Measurements from ENCODE around the gene AATK. TPM values are rescaled to one million over a fixed set of nuclear protein-coding genes. Genes with fewer than 3 reads are reported as not detected.

Gene AATK
- total RNA-seq, 1 experiment from 2014 or later, result 1.1 TPM

- no TSS peak for BruUV-seq (replicated peaks)
- H3K9me3 ChIP-seq (ENCODE audit: low read length), result no peaks in the 10 kb centered on the region
- no peaks in the 10 kb centered on the region for H3F3A ChIP-seq (ENCODE audit: low read length, unreplicated experiment)
- H3K4me3 ChIP-seq (ENCODE audit: low read length), result no peak overlapping the region
- H3K4me1 ChIP-seq (ENCODE audit: insufficient read depth, low read length), result no peaks in the 10 kb centered on the region
- no peaks in the 10 kb centered on the region for H3K27me3 ChIP-seq (ENCODE audit: low read length)
- POLR2A ChIA-PET (ENCODE audit: unreplicated experiment), result no interaction called here
- TF ChIP-seq, protein P1, sequence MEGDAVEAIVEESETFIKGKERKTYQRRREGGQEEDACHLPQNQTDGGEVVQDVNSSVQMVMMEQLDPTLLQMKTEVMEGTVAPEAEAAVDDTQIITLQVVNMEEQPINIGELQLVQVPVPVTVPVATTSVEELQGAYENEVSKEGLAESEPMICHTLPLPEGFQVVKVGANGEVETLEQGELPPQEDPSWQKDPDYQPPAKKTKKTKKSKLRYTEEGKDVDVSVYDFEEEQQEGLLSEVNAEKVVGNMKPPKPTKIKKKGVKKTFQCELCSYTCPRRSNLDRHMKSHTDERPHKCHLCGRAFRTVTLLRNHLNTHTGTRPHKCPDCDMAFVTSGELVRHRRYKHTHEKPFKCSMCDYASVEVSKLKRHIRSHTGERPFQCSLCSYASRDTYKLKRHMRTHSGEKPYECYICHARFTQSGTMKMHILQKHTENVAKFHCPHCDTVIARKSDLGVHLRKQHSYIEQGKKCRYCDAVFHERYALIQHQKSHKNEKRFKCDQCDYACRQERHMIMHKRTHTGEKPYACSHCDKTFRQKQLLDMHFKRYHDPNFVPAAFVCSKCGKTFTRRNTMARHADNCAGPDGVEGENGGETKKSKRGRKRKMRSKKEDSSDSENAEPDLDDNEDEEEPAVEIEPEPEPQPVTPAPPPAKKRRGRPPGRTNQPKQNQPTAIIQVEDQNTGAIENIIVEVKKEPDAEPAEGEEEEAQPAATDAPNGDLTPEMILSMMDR (conservative IDR thresholded peaks at IDR 0.05; ENCODE audit: low read depth, low read length), result no peak
- TF ChIP-seq EZH2phosphoT487 (IDR thresholded peaks at IDR 0.05; ENCODE audit: borderline replicate concordance, low read length) (no peak), EZH2 (IDR thresholded peaks at IDR 0.05; ENCODE audit: low read length, unreplicated experiment) (no peak)
- ATAC-seq, result no peak
- no peak overlapping the region for H3K4me2 ChIP-seq (ENCODE audit: low read length)
- no peak overlapping the region for H2AFZ ChIP-seq (ENCODE audit: low read length)
- intact Hi-C loops (cut with micrococcal nuclease), result no loop called here
- H3K27ac ChIP-seq (ENCODE audit: low read length), result no peak overlapping the region
- CTCF ChIA-PET, result no interaction called here
- peaks cover under 1% of the 10 kb centered on the region; the same call in 1 of the 2 replicates for H3K36me3 ChIP-seq (ENCODE audit: low read depth, low read length)
- no peaks in the 10 kb centered on the region for H4K20me1 ChIP-seq (ENCODE audit: low read length)
- DNase-seq, result no peak
- no peaks in the 10 kb centered on the region for H3K9me2 ChIP-seq (replicated peaks; ENCODE audit: low read length)
- H3K79me2 ChIP-seq (ENCODE audit: low read length), result no peaks in the 10 kb centered on the region
- H3K9ac ChIP-seq (ENCODE audit: low read length), result no peak overlapping the region
Measured at GRCh38 chr17:81110488-81111040, 55.5 kb downstream of the AATK start.

DNA sequence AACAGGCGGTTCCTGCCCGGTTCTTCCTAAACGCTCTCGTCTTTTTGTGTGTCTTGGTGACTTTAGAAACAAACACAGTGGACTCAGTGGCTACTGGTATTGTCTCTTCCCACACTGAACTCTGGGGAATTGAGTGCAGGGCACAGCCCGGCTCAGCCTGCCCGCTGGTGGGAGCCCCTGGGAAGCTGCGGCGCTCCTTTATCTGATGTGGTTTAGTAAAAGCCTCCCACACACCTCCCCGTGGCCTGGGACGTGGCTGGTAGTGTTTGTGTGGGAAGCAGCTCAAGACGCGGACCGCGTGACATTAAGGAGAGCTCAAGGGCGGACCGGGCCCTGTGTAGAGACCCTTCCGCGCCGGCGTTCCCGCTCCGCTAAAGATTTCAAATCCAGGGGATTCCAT is 56.1 kb downstream of the AATK start:
- no peaks in the 10 kb centered on the region for H3K9me2 ChIP-seq (replicated peaks; ENCODE audit: low read length)
- no peak overlapping the region for H3K4me2 ChIP-seq (ENCODE audit: low read length)
- intact Hi-C loops (cut with micrococcal nuclease), result no loop called here
- H3F3A ChIP-seq (ENCODE audit: low read length, unreplicated experiment), result no peaks in the 10 kb centered on the region
- no peaks in the 10 kb centered on the region for H3K27me3 ChIP-seq (ENCODE audit: low read length)
- no peak for DNase-seq
- H4K20me1 ChIP-seq (ENCODE audit: low read length), result no peaks in the 10 kb centered on the region
- BruUV-seq (replicated peaks), result no TSS peak
- no peaks in the 10 kb centered on the region for H3K4me1 ChIP-seq (ENCODE audit: insufficient read depth, low read length)
- no peaks in the 10 kb centered on the region for H3K9me3 ChIP-seq (ENCODE audit: low read length)
- no peak overlapping the region for H2AFZ ChIP-seq (ENCODE audit: low read length)
- H3K36me3 ChIP-seq (ENCODE audit: low read depth, low read length), result peaks cover 6% of the 10 kb centered on the region; the same call in 1 of the 2 replicates
- ATAC-seq, result no peak
- CTCF ChIA-PET, result no interaction called here
- no peak overlapping the region for H3K27ac ChIP-seq (ENCODE audit: low read length)
- POLR2A ChIA-PET (ENCODE audit: unreplicated experiment), result no interaction called here
- no peak overlapping the region for H3K9ac ChIP-seq (ENCODE audit: low read length)
- no peak for TF ChIP-seq EZH2 (IDR thresholded peaks at IDR 0.05; ENCODE audit: low read length, unreplicated experiment)
- TF ChIP-seq, protein P1 (conservative IDR thresholded peaks at IDR 0.05; ENCODE audit: low read depth, low read length), result no peak
- no peak for TF ChIP-seq EZH2phosphoT487 (IDR thresholded peaks at IDR 0.05; ENCODE audit: borderline replicate concordance, low read length)
- no peak overlapping the region for H3K4me3 ChIP-seq (ENCODE audit: low read length)
- no peaks in the 10 kb centered on the region for H3K79me2 ChIP-seq (ENCODE audit: low read length)

DNA sequence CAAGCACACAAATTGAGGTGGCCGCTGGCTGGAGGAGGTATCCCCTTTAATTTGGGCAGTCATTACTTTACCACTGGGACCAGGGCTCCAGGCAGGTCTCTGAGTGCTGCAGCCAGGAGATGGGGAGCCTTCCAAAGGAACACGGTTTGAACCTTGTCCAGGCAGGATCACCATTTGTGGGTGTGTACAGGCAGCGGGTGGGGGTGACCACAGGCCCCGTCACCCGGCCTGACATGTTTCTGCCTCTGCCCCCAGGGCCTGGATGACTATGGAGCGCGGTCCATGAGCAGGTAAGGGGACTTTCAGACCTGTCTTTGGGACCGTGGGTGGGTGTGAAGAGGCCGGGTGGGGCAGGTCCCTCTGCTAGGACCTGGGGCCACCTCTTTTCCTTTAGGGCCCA is 57.8 kb downstream of the AATK start:
- no peak overlapping the region for H3K4me2 ChIP-seq (ENCODE audit: low read length)
- TF ChIP-seq, protein P1 (conservative IDR thresholded peaks at IDR 0.05; ENCODE audit: low read depth, low read length), result no peak
- no peak for TF ChIP-seq EZH2phosphoT487 (IDR thresholded peaks at IDR 0.05; ENCODE audit: borderline replicate concordance, low read length)
- TF ChIP-seq EZH2 (IDR thresholded peaks at IDR 0.05; ENCODE audit: low read length, unreplicated experiment), result no peak
- no peak overlapping the region for H3K4me3 ChIP-seq (ENCODE audit: low read length)
- no peak overlapping the region for H3K27ac ChIP-seq (ENCODE audit: low read length)
- no peaks in the 10 kb centered on the region for H3K9me2 ChIP-seq (replicated peaks; ENCODE audit: low read length)
- H3K9me3 ChIP-seq (ENCODE audit: low read length), result no peaks in the 10 kb centered on the region
- H3F3A ChIP-seq (ENCODE audit: low read length, unreplicated experiment), result no peaks in the 10 kb centered on the region
- ATAC-seq (no peak), DNase-seq (no peak)
- ChIA-PET CTCF (no interaction called here), POLR2A (ENCODE audit: unreplicated experiment) (no interaction called here)
- H3K36me3 ChIP-seq (ENCODE audit: low read depth, low read length), result peaks cover 6% of the 10 kb centered on the region; the same call in 1 of the 2 replicates
- H4K20me1 ChIP-seq (ENCODE audit: low read length), result no peaks in the 10 kb centered on the region
- intact Hi-C loops (cut with micrococcal nuclease), result no loop called here
- no peak overlapping the region for H3K9ac ChIP-seq (ENCODE audit: low read length)
- no peak overlapping the region for H2AFZ ChIP-seq (ENCODE audit: low read length)
- no peaks in the 10 kb centered on the region for H3K4me1 ChIP-seq (ENCODE audit: insufficient read depth, low read length)
- BruUV-seq (replicated peaks), result no TSS peak
- no peaks in the 10 kb centered on the region for H3K27me3 ChIP-seq (ENCODE audit: low read length)
- H3K79me2 ChIP-seq (ENCODE audit: low read length), result no peaks in the 10 kb centered on the region
